B cell (primary cell): ENCODE data around the gene LTA4H.

Source experiments
- EZH2 ChIP-seq: IDR thresholded peaks from 2 replicates; pipeline ENCODE4 v1.6.1; 2012; ENCODE audit warnings: borderline replicate concordance, low read depth, mild to moderate bottlenecking, moderate library complexity, low read length; ENCODE audit not compliant: insufficient read depth, poor library complexity, severe bottlenecking
- TF ChIP-seq, protein P1 (sequence below): fragments of 200-600 bp; IDR thresholded peaks from one replicate; pipeline ENCODE4 v1.8.0; 2022; ENCODE audit warnings: antibody characterized with exemption, mild to moderate bottlenecking

DNA sequence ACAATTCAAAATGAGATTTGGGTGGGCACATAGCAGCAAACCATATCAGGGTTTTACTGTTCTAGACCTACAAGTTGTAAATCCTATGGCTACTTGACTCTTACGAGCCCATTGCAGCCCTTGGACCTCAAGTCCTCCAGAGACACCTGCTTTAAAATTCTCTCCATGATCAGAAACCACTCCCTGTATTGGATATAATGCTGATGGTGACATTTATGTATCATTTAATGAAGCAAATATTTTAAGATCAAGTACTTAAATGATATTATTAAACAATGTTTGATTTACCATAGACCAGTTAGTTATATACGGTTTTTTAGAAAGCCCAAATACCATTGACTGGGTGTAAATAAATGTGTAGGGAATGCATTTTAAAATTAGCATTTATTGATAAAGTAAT, 68.1 kb downstream of the LTA4H start:
- TF ChIP-seq, protein P1, sequence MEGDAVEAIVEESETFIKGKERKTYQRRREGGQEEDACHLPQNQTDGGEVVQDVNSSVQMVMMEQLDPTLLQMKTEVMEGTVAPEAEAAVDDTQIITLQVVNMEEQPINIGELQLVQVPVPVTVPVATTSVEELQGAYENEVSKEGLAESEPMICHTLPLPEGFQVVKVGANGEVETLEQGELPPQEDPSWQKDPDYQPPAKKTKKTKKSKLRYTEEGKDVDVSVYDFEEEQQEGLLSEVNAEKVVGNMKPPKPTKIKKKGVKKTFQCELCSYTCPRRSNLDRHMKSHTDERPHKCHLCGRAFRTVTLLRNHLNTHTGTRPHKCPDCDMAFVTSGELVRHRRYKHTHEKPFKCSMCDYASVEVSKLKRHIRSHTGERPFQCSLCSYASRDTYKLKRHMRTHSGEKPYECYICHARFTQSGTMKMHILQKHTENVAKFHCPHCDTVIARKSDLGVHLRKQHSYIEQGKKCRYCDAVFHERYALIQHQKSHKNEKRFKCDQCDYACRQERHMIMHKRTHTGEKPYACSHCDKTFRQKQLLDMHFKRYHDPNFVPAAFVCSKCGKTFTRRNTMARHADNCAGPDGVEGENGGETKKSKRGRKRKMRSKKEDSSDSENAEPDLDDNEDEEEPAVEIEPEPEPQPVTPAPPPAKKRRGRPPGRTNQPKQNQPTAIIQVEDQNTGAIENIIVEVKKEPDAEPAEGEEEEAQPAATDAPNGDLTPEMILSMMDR = no peak
- TF ChIP-seq EZH2 = no peak
